H1 (cell line): ENCODE measurements around the gene MYRIP. TPM values are rescaled to one million over a fixed set of nuclear protein-coding genes. Genes with fewer than 3 reads are reported as not detected.

Experiments
- BCL11A ChIP-seq, 2 experiments: IDR thresholded peaks; one replicate each; pipeline ENCODE4 v1.6.1; 2011; ENCODE audit warnings: low read depth in 2 of 2, low read length in 2 of 2, mild to moderate bottlenecking in 2 of 2
- EGR1 ChIP-seq: IDR thresholded peaks from 2 replicates; pipeline ENCODE4 v1.6.1; 2011; ENCODE audit warnings: low read depth, low read length, borderline replicate concordance
- HDAC6 ChIP-seq: IDR thresholded peaks from one replicate; pipeline ENCODE4 v1.7.1; 2012; ENCODE audit warnings: low read depth, mild to moderate bottlenecking, inconsistent platforms, low read length, moderate library complexity
- TBP ChIP-seq: IDR thresholded peaks from 2 replicates; pipeline ENCODE4 v1.6.1; 2011; ENCODE audit warnings: low read depth, low read length, improper control_type of control experiment
- polyA plus RNA-seq, 7 experiments: library from polyadenylated mRNA; depleted of rRNA in 3 of 7; stranded (reverse) in 5 of 7; unstranded in 2 of 7; fragments of >200 nt in 5 of 7; fragments of 200-250 nt in 2 of 7; gene quantifications; 1 replicate in 5 of 7; 2 replicates in 1 of 7; 4 replicates in 1 of 7; pipeline versions ENCODE4 v1.2.1 to v1.2.3, GENCODE V29; 2011 to 2013; ENCODE audit warnings: missing spikeins in 2 of 7, mixed read lengths in 2 of 7
- total RNA-seq: library from RNA; stranded (reverse); fragmentation: NEBNext Ultra II Directional; extraction: Animal tissue kit (Norgen Biotek cat#: 25700); gene quantifications from 2 replicates; pipeline ENCODE4 v1.2.1, GENCODE V29; 2021

The MYRIP gene
- total and polyA plus RNA-seq, 2 of the 8 experiments (the other 6 are each of a cell fraction or from before 2014, with no cell fraction given): 0.54 to 4.3 TPM

- TF ChIP-seq EGR1: no peak
- TF ChIP-seq BCL11A (IDR thresholded peaks at IDR 0.05; ENCODE audit: low read depth in 2 of 2, low read length in 2 of 2): no peak
- no peak for TF ChIP-seq HDAC6
- TF ChIP-seq TBP: no peak
These were observed 353.2 kb downstream of the MYRIP start (continued) for GRCh38 chr3:40162616-40163015.
